ENCODE data around the gene SAMD11. TPM values are rescaled to one million over a fixed set of nuclear protein-coding genes. Genes with fewer than 3 reads are reported as not detected.

SAMD11 gene
- total RNA-seq, 1 experiment from 2014 or later: 2.3 TPM

GRCh38 chr1:903721-904271, 19.9 kb upstream of the SAMD11 start (continued):
- TF ChIP-seq GABPB1 (CRISPR knock-in tag; IDR thresholded peaks at IDR 0.05) (no peak), OVOL2 (CRISPR knock-in tag; IDR thresholded peaks at IDR 0.05; ENCODE audit: borderline replicate concordance) (no peak), CREB1 (CRISPR knock-in tag; IDR thresholded peaks at IDR 0.05) (no peak), STAT6 (CRISPR knock-in tag; conservative IDR thresholded peaks at IDR 0.05; ENCODE audit: low read depth) (no peak)
- TF ChIP-seq, protein P1, sequence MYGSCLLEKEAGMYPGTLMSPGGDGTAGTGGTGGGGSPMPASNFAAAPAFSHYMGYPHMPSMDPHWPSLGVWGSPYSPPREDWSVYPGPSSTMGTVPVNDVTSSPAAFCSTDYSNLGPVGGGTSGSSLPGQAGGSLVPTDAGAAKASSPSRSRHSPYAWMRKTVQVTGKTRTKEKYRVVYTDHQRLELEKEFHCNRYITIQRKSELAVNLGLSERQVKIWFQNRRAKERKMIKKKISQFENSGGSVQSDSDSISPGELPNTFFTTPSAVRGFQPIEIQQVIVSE (CRISPR knock-in tag; IDR thresholded peaks at IDR 0.05; ENCODE audit: borderline replicate concordance): no peak

- Mint-ChIP-seq H3K36me3 (no peaks in the 10 kb centered on the region), H3K27ac (no peak overlapping the region), H3K27me3 (ENCODE audit: low read depth) (peaks cover 64% of the 10 kb centered on the region), H3K9me3 (no peaks in the 10 kb centered on the region), H3K4me1 (peaks cover 7% of the 10 kb centered on the region), H3K4me3 (peak overlapping the region; percentile 45)
- peak; percentile 78 for DNase-seq (ENCODE audit: low spot score)
- peak; percentile 62 for ATAC-seq
- CTCF ChIA-PET: interaction anchor here (0.6 to 3.6 kb wide), 28 partner anchors 9 to 1433 kb away, joined by 3 to 40 read pairs (median 5); partner anchors contain the start of genes C1orf159, HES4, PLEKHN1 and SAMD11
- POLR2A ChIA-PET: interaction anchor here (1.1 kb wide), 1 partner anchor 19 kb away, joined by 3 read pairs; no protein-coding TSS in a partner anchor
- TF ChIP-seq ARID4B (CRISPR knock-in tag; IDR thresholded peaks at IDR 0.05; ENCODE audit: borderline replicate concordance) (peak; percentile 59; the same call in 1 of the 2 replicates), KAT7 (CRISPR knock-in tag; IDR thresholded peaks at IDR 0.05; ENCODE audit: borderline replicate concordance) (no peak), E2F1 (CRISPR knock-in tag; IDR thresholded peaks at IDR 0.05) (0 out of 2 replicates have a peak, but pooled peaks have one; percentile 24), ZNF671 (CRISPR knock-in tag; IDR thresholded peaks at IDR 0.05) (no peak), CTCF (IDR thresholded peaks at IDR 0.05) (peak; percentile 95), EMX1 (CRISPR knock-in tag; IDR thresholded peaks at IDR 0.05) (peak; percentile 41; the same call in 1 of the 2 replicates), FOXJ3 (CRISPR knock-in tag; IDR thresholded peaks at IDR 0.05; ENCODE audit: borderline replicate concordance) (no peak), SMAD3 (CRISPR knock-in tag; IDR thresholded peaks at IDR 0.05; ENCODE audit: borderline replicate concordance) (peak; percentile 79), TEAD4 (CRISPR knock-in tag; IDR thresholded peaks at IDR 0.05) (no peak), FOXP1 (CRISPR knock-in tag; IDR thresholded peaks at IDR 0.05; ENCODE audit: borderline replicate concordance) (0 out of 2 replicates have a peak, but pooled peaks have one; percentile 68), TEAD1 (CRISPR knock-in tag; IDR thresholded peaks at IDR 0.05) (peak; percentile 76), HMGA2 (CRISPR knock-in tag; IDR thresholded peaks at IDR 0.05) (no peak), TP53 (CRISPR knock-in tag; IDR thresholded peaks at IDR 0.05) (peak; percentile 37; the same call in 1 of the 2 replicates), ZNF232 (CRISPR knock-in tag; IDR thresholded peaks at IDR 0.05) (0 out of 2 replicates have a peak, but pooled peaks have one; percentile 18)
- TF ChIP-seq, protein P2, sequence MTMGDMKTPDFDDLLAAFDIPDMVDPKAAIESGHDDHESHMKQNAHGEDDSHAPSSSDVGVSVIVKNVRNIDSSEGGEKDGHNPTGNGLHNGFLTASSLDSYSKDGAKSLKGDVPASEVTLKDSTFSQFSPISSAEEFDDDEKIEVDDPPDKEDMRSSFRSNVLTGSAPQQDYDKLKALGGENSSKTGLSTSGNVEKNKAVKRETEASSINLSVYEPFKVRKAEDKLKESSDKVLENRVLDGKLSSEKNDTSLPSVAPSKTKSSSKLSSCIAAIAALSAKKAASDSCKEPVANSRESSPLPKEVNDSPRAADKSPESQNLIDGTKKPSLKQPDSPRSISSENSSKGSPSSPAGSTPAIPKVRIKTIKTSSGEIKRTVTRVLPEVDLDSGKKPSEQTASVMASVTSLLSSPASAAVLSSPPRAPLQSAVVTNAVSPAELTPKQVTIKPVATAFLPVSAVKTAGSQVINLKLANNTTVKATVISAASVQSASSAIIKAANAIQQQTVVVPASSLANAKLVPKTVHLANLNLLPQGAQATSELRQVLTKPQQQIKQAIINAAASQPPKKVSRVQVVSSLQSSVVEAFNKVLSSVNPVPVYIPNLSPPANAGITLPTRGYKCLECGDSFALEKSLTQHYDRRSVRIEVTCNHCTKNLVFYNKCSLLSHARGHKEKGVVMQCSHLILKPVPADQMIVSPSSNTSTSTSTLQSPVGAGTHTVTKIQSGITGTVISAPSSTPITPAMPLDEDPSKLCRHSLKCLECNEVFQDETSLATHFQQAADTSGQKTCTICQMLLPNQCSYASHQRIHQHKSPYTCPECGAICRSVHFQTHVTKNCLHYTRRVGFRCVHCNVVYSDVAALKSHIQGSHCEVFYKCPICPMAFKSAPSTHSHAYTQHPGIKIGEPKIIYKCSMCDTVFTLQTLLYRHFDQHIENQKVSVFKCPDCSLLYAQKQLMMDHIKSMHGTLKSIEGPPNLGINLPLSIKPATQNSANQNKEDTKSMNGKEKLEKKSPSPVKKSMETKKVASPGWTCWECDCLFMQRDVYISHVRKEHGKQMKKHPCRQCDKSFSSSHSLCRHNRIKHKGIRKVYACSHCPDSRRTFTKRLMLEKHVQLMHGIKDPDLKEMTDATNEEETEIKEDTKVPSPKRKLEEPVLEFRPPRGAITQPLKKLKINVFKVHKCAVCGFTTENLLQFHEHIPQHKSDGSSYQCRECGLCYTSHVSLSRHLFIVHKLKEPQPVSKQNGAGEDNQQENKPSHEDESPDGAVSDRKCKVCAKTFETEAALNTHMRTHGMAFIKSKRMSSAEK (CRISPR knock-in tag; IDR thresholded peaks at IDR 0.05; ENCODE audit: borderline replicate concordance): no peak
Observed at GRCh38 chr1:904310-904950, 19.3 kb upstream of the SAMD11 start.
